ENCODE measurements around the gene PRKCZ. TPM values are rescaled to one million over a fixed set of nuclear protein-coding genes. Genes with fewer than 3 reads are reported as not detected.
"Not testable (repeated sequence)": the region's sequence is repeated elsewhere in the genome, so short reads cannot be mapped to it uniquely, and the experiment has no call there.

PRKCZ gene
- total RNA-seq, 1 experiment from 2014 or later: 0.58 TPM

DNA sequence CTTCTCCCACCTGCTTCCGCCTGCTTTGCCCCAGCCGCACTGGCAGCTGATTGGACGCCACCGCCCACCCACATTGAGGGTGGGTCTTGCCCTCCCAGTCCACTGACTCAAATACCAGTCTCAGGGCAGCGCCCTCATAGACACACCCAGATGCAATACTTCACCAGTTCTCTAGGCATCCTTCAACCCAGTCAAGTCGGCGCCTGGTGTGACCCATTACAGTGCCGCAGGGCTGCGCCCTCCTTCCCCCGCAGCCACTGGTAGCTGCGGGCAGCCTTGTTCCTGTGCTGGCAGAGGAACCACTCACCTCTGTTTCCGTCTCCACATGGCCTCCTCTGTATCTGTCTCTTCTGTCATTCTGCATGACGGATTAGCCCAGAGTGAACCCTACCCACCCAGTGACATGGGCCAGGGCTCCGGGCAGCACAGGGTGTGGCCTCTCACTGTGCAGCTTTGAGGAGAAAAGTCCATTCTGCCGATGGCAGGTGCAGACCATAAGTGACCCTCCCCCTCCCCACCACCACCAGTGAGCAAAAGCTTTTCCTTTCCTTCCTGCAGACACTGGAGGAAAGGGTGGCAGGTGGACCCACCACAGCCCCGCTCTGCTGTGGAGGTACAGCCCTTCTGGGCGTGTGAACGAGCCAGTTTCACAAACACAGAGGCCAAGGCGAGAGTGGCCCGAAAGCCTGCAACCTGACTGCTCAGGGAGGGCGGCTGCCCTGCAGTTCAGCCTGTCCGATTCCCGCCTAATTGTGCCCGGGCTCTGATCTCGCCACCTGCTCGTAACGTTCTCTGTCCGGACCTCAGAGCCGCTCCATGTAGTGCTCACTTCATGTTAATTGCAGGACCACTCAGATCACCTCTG is 87.3 kb downstream of the PRKCZ start:
- Histone ChIP-seq H3K27me3 (replicated peaks) (no peaks in the 10 kb centered on the region), H3K36me3 (no peaks in the 10 kb centered on the region), H3K9me3 (replicated peaks) (no peaks in the 10 kb centered on the region), H3K27ac (no peak overlapping the region), H3K4me3 (no peak overlapping the region), H3K4me1 (replicated peaks) (peaks cover 49% of the 10 kb centered on the region)
- DNase-seq (ENCODE audit: low read depth in 1 of 2, low spot score in 2 of 2): no peak

GRCh38 chr1:2139156-2139555 is 88.9 kb downstream of the PRKCZ start:
- H3K4me1 ChIP-seq (replicated peaks): peaks cover 36% of the 10 kb centered on the region
- not testable (repeated sequence) for H3K27ac ChIP-seq; H3K36me3 ChIP-seq; DNase-seq (ENCODE audit: low read depth in 1 of 2, low spot score in 2 of 2); H3K9me3 ChIP-seq (replicated peaks); H3K4me3 ChIP-seq; H3K27me3 ChIP-seq (replicated peaks)

DNA sequence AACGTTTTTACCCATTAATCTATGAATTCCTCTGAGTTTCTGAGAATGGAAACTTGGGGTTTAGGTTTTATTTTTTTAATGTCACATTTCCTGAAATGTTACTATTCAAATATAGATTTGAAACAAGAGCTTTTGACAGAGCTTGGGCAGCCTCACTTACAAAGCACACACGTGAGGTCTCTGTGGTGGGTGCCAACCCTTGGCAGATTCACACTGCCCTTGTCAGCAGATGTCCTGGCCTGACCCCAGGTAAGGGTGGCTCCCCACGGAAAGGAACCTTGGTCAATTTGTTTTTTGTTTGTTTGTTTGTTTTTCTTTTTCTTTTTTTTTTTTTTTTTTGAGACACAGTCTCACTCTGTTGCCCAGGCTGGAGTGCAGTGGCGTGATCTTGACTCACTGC is 90.8 kb downstream of the PRKCZ start:
- peaks cover 18% of the 10 kb centered on the region for H3K4me1 ChIP-seq (replicated peaks)
- no peak overlapping the region for H3K27ac ChIP-seq
- no peaks in the 10 kb centered on the region for H3K36me3 ChIP-seq
- H3K27me3 ChIP-seq (replicated peaks): no peaks in the 10 kb centered on the region
- no peak overlapping the region for H3K4me3 ChIP-seq
- no peak for DNase-seq (ENCODE audit: low read depth in 1 of 2, low spot score in 2 of 2)
- H3K9me3 ChIP-seq (replicated peaks): no peaks in the 10 kb centered on the region

- no peak overlapping the region for H3K4me3 ChIP-seq
- H3K4me1 ChIP-seq (replicated peaks): peaks cover 12% of the 10 kb centered on the region
- H3K9me3 ChIP-seq (replicated peaks): no peaks in the 10 kb centered on the region
- no peaks in the 10 kb centered on the region for H3K27me3 ChIP-seq (replicated peaks)
- no peak for DNase-seq (ENCODE audit: low read depth in 1 of 2, low spot score in 2 of 2)
- H3K36me3 ChIP-seq: no peaks in the 10 kb centered on the region
- no peak overlapping the region for H3K27ac ChIP-seq
Measured at GRCh38 chr1:2143814-2144500, 93.7 kb downstream of the PRKCZ start.

- no peak for DNase-seq (ENCODE audit: low read depth in 1 of 2, low spot score in 2 of 2)
- Histone ChIP-seq H3K36me3 (no peaks in the 10 kb centered on the region), H3K27me3 (replicated peaks) (no peaks in the 10 kb centered on the region), H3K9me3 (replicated peaks) (no peaks in the 10 kb centered on the region), H3K4me3 (no peak overlapping the region), H3K27ac (no peak overlapping the region), H3K4me1 (replicated peaks) (peaks cover 11% of the 10 kb centered on the region)
Measured at GRCh38 chr1:2144501-2145090, 94.4 kb downstream of the PRKCZ start.

GRCh38 chr1:2145946-2146835 is 96.0 kb downstream of the PRKCZ start:
- Histone ChIP-seq H3K27me3 (replicated peaks) (no peaks in the 10 kb centered on the region), H3K27ac (no peak overlapping the region), H3K36me3 (no peaks in the 10 kb centered on the region), H3K4me1 (replicated peaks) (no peaks in the 10 kb centered on the region), H3K4me3 (no peak overlapping the region), H3K9me3 (replicated peaks) (no peaks in the 10 kb centered on the region)
- DNase-seq (ENCODE audit: low read depth in 1 of 2, low spot score in 2 of 2): no peak

- no peak overlapping the region for H3K4me3 ChIP-seq
- H3K27ac ChIP-seq: no peak overlapping the region
- H3K36me3 ChIP-seq: no peaks in the 10 kb centered on the region
- no peaks in the 10 kb centered on the region for H3K9me3 ChIP-seq (replicated peaks)
- no peaks in the 10 kb centered on the region for H3K4me1 ChIP-seq (replicated peaks)
- DNase-seq (ENCODE audit: low read depth in 1 of 2, low spot score in 2 of 2): no peak
- no peaks in the 10 kb centered on the region for H3K27me3 ChIP-seq (replicated peaks)
Measured at GRCh38 chr1:2146836-2147517, 96.8 kb downstream of the PRKCZ start.

DNA sequence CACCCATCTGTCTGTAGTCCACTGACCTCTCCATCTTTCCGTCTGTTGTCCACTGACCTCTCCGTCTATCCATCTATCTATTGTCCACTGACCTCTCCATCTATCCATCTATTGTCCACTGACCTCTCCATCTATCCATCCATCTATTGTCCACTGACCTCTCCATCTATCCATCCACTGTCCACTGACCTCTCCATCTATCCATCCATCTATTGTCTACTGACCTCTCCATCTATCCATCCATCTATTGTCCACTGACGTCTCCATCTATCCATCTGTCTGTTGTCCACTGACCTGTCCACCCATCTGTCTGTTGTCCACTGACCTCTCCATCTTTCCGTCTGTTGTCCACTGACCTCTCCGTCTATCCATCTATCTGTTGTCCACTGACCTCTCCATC is 97.7 kb downstream of the PRKCZ start:
- not testable (repeated sequence) for H3K27me3 ChIP-seq (replicated peaks); H3K4me3 ChIP-seq; H3K4me1 ChIP-seq (replicated peaks); DNase-seq (ENCODE audit: low read depth in 1 of 2, low spot score in 2 of 2); H3K27ac ChIP-seq; H3K9me3 ChIP-seq (replicated peaks); H3K36me3 ChIP-seq

DNA sequence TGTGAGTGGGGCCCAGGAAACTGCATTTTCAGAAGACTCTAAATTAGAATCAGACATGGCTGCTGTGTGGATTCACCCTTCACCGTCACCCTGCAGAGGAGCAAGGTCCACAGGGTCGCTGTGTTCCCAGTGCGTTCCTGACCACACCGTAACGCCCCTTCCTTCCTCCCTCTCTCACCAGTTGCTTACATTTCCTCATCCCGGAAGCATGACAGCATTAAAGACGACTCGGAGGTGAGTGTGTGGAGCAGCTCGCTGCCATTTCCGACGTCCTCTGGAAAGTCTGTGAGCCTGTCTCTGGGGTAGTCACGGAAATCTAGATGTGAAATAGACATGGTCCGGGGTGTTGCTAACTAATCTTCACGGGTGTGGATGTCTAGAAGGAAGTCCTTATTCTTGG is 98.5 kb downstream of the PRKCZ start:
- Histone ChIP-seq H3K27me3 (replicated peaks) (no peaks in the 10 kb centered on the region), H3K4me1 (replicated peaks) (no peaks in the 10 kb centered on the region), H3K9me3 (replicated peaks) (no peaks in the 10 kb centered on the region), H3K36me3 (no peaks in the 10 kb centered on the region), H3K27ac (no peak overlapping the region), H3K4me3 (no peak overlapping the region)
- no peak for DNase-seq (ENCODE audit: low read depth in 1 of 2, low spot score in 2 of 2)

GRCh38 chr1:2150801-2151200 is 100.6 kb downstream of the PRKCZ start:
- no peaks in the 10 kb centered on the region for H3K4me1 ChIP-seq (replicated peaks)

DNA sequence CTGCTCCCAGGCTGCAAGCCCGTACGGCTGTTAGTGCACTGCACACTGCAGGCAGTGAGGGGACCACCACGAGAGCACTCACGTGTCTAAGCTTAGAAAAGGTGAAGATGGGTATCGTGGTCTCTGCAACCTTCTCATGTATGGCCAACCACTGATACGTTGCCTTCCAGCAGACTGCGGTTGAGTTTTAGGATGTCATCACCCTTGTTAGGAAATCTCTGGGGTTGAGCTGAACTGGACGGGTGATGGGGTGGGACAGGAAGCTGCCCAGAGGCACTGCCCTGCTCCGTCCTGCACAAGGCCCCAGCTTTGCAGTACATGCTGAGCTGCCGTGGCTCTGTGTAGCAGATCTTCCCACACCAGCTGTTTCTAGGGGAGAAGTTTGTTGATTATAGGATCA is 101.0 kb downstream of the PRKCZ start:
- Histone ChIP-seq H3K27me3 (replicated peaks) (no peaks in the 10 kb centered on the region), H3K9me3 (replicated peaks) (no peaks in the 10 kb centered on the region), H3K4me3 (no peak overlapping the region), H3K27ac (no peak overlapping the region), H3K36me3 (no peaks in the 10 kb centered on the region), H3K4me1 (replicated peaks) (no peaks in the 10 kb centered on the region)
- DNase-seq (ENCODE audit: low read depth in 1 of 2, low spot score in 2 of 2): no peak

More at GRCh38 chr1:2150801-2151200, 100.6 kb downstream of the PRKCZ start:
- H3K27ac ChIP-seq: no peak overlapping the region
- no peak for DNase-seq (ENCODE audit: low read depth in 1 of 2, low spot score in 2 of 2)
- no peaks in the 10 kb centered on the region for H3K36me3 ChIP-seq
- H3K9me3 ChIP-seq (replicated peaks): no peaks in the 10 kb centered on the region
- no peaks in the 10 kb centered on the region for H3K27me3 ChIP-seq (replicated peaks)
- H3K4me3 ChIP-seq: no peak overlapping the region

GRCh38 chr1:2151911-2152310 is 101.7 kb downstream of the PRKCZ start:
- H3K36me3 ChIP-seq: no peaks in the 10 kb centered on the region
- DNase-seq (ENCODE audit: low read depth in 1 of 2, low spot score in 2 of 2): no peak
- no peaks in the 10 kb centered on the region for H3K9me3 ChIP-seq (replicated peaks)
- no peak overlapping the region for H3K27ac ChIP-seq
- no peak overlapping the region for H3K4me3 ChIP-seq
- H3K27me3 ChIP-seq (replicated peaks): no peaks in the 10 kb centered on the region
- no peaks in the 10 kb centered on the region for H3K4me1 ChIP-seq (replicated peaks)

DNA sequence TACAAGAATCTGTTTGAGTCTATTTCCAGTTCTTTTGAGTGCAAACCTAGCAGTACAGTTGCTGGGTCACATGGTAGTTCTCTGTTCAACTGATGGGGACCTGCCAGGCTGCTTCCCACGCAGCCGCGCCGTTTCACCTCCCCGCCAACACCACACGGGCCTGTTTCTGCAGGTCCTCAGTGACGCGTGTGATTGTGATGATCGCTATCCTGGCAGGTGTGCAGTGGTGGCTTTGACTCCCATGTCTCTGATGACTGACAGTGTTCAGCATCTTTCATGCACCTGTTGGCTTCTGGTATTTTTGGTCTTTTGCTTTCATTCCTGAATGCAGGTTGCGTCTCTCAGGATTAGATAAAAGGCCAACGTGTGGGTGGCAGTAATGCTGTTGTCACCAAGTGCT is 102.7 kb downstream of the PRKCZ start:
- H3K9me3 ChIP-seq (replicated peaks): no peaks in the 10 kb centered on the region
- H3K4me3 ChIP-seq: no peak overlapping the region
- no peaks in the 10 kb centered on the region for H3K4me1 ChIP-seq (replicated peaks)
- H3K27ac ChIP-seq: no peak overlapping the region
- no peaks in the 10 kb centered on the region for H3K36me3 ChIP-seq
- no peaks in the 10 kb centered on the region for H3K27me3 ChIP-seq (replicated peaks)
- no peak for DNase-seq (ENCODE audit: low read depth in 1 of 2, low spot score in 2 of 2)

All from SJSA1 (cell line).